ENCODE results near the gene C20orf144. TPM values are rescaled to one million over a fixed set of nuclear protein-coding genes. Genes with fewer than 3 reads are reported as not detected.

Gene C20orf144
- total and polyA plus RNA-seq, 9 of the 15 experiments (the other 6 are each of a cell fraction or from before 2014, with no cell fraction given): 0.04 to 0.23 (median 0.11) TPM; not detected in 2

GRCh38 chr20:33663161-33664084, 1.3 kb downstream of the C20orf144 start (continued):
- TF ChIP-seq ZNF717 (CRISPR knock-in tag; IDR thresholded peaks at IDR 0.05) (no peak), CSDE1 (IDR thresholded peaks at IDR 0.05) (no peak), TRIM28 (IDR thresholded peaks at IDR 0.05) (no peak), NUFIP1 (IDR thresholded peaks at IDR 0.05; ENCODE audit: partially characterized antibody) (no peak), ARID1B (IDR thresholded peaks at IDR 0.05) (no peak), MECOM (CRISPR knock-in tag; IDR thresholded peaks at IDR 0.05) (no peak), ZNF253 (CRISPR knock-in tag; conservative IDR thresholded peaks at IDR 0.05) (no peak), RCOR1 (IDR thresholded peaks at IDR 0.05; ENCODE audit: borderline replicate concordance in 1 of 2, low read depth in 2 of 2, low read length in 2 of 2) (0 out of 4 replicates have a peak, but pooled peaks of 1 of the 2 experiments have one; percentile 5), SP1 (CRISPR knock-in tag; IDR thresholded peaks at IDR 0.05) (no peak), RBM17 (IDR thresholded peaks at IDR 0.05; ENCODE audit: borderline replicate concordance, low read depth, low read length) (no peak), CAMTA2 (CRISPR knock-in tag; conservative IDR thresholded peaks at IDR 0.05) (peak; percentile 86; the same call in 1 of the 2 replicates), MTA3 (IDR thresholded peaks at IDR 0.05; ENCODE audit: borderline replicate concordance) (no peak), CHD1 (IDR thresholded peaks at IDR 0.05; ENCODE audit: low read length) (peak; percentile 63), SAP30 (IDR thresholded peaks at IDR 0.05; ENCODE audit: borderline replicate concordance, insufficient read depth, low read depth, low read length, poor library complexity, severe bottlenecking) (peak; percentile 18), C11orf30 (IDR thresholded peaks at IDR 0.05; ENCODE audit: low read depth) (no peak), ZNF609 (CRISPR knock-in tag; IDR thresholded peaks at IDR 0.05; ENCODE audit: borderline replicate concordance) (no peak), ZNF324 (CRISPR knock-in tag; IDR thresholded peaks at IDR 0.05) (0 out of 2 replicates have a peak, but pooled peaks have one; percentile 36), HMGXB4 (CRISPR knock-in tag; IDR thresholded peaks at IDR 0.05) (no peak), ZNF280A (IDR thresholded peaks at IDR 0.05; ENCODE audit: low read depth, partially characterized antibody) (no peak), ZNF140 (CRISPR knock-in tag; IDR thresholded peaks at IDR 0.05) (no peak)

Measured in K562 (cell line).